ENCODE data around the gene AAK1.

- TF ChIP-seq, protein P1, sequence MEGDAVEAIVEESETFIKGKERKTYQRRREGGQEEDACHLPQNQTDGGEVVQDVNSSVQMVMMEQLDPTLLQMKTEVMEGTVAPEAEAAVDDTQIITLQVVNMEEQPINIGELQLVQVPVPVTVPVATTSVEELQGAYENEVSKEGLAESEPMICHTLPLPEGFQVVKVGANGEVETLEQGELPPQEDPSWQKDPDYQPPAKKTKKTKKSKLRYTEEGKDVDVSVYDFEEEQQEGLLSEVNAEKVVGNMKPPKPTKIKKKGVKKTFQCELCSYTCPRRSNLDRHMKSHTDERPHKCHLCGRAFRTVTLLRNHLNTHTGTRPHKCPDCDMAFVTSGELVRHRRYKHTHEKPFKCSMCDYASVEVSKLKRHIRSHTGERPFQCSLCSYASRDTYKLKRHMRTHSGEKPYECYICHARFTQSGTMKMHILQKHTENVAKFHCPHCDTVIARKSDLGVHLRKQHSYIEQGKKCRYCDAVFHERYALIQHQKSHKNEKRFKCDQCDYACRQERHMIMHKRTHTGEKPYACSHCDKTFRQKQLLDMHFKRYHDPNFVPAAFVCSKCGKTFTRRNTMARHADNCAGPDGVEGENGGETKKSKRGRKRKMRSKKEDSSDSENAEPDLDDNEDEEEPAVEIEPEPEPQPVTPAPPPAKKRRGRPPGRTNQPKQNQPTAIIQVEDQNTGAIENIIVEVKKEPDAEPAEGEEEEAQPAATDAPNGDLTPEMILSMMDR (IDR thresholded peaks at IDR 0.05): no peak
- TF ChIP-seq EP300 (IDR thresholded peaks at IDR 0.05; ENCODE audit: low read depth): no peak
- TF ChIP-seq POLR2AphosphoS5 (IDR thresholded peaks at IDR 0.05): no peak
- no peak for TF ChIP-seq POLR2A (IDR thresholded peaks at IDR 0.05)
Measured at GRCh38 chr2:69538249-69538648, 105.3 kb downstream of the AAK1 start.
